Naive thymus-derived CD4-positive, alpha-beta T cell (primary cell): ENCODE data around the gene GRM7. TPM values are rescaled to one million over a fixed set of nuclear protein-coding genes. Genes with fewer than 3 reads are reported as not detected.

Experiments
- ATAC-seq: fragments of 150-1000 bp; cut with Tn5 transposase; 2 replicates; pipeline ENCODE4 v1.10.0; 2021; ENCODE audit warnings: mild to moderate bottlenecking, moderate library complexity
- CTCF ChIA-PET: fragments of 350-600 bp; sonication (Branson Sonifier 250); formaldehyde crosslinking; loops from one replicate; lab custom pipeline; 2021; ENCODE audit warnings: antibody characterized with exemption; lab: Charles Lee
- POLR2A ChIA-PET: fragments of 350-600 bp; sonication (Branson Sonifier 250); formaldehyde crosslinking; loops from one replicate; lab custom pipeline; 2021; ENCODE audit warnings: antibody characterized with exemption, inconsistent platforms; lab: Charles Lee
- DNase-seq, 9 donors: peaks; one replicate each; pipeline versions ENCODE4 v3.0.0 to v3.0.0-alpha.2; 2020 to 2022; ENCODE audit warnings: mixed read lengths in 1 of 9
- H3K27ac ChIP-seq: one replicate; pipeline ENCODE4 v1.7.0; 2013; ENCODE audit warnings: mild to moderate bottlenecking, low read depth, low read length, moderate library complexity
- H3K27me3 ChIP-seq, 2 donors: one replicate each; pipeline ENCODE4 v1.7.0; 2013; ENCODE audit warnings: low read length in 2 of 2, mild to moderate bottlenecking in 2 of 2, moderate library complexity in 2 of 2; ENCODE audit not compliant: control insufficient read depth in 2 of 2, insufficient read depth in 2 of 2
- H3K36me3 ChIP-seq, 3 experiments: 1 replicate in 2 of 3; 2 replicates in 1 of 3; pipeline ENCODE4 v1.7.0; 2013; ENCODE audit warnings: low read length in 3 of 3, mild to moderate bottlenecking in 3 of 3, moderate library complexity in 1 of 3; ENCODE audit not compliant: insufficient read depth in 3 of 3, control insufficient read depth in 2 of 3
- H3K4me1 ChIP-seq, 2 donors: one replicate each; pipeline ENCODE4 v1.7.0; 2013; ENCODE audit warnings: low read length in 2 of 2, mild to moderate bottlenecking in 2 of 2, moderate library complexity in 1 of 2; ENCODE audit not compliant: control insufficient read depth in 2 of 2, insufficient read depth in 2 of 2
- H3K4me3 ChIP-seq: 2 replicates; pipeline ENCODE4 v1.7.0; 2013; ENCODE audit warnings: mild to moderate bottlenecking, low read length
- H3K9me3 ChIP-seq, 3 experiments: 1 replicate in 2 of 3; 2 replicates in 1 of 3; pipeline ENCODE4 v1.7.0; 2013; ENCODE audit warnings: low read length in 3 of 3; ENCODE audit not compliant: control insufficient read depth in 2 of 3
- H3K27ac Mint-ChIP-seq, 9 donors: one replicate each; pipeline ENCODE4 v1.8.0; 2020 to 2022; ENCODE audit warnings: mixed read lengths in 9 of 9, mild to moderate bottlenecking in 8 of 9, moderate library complexity in 5 of 9, inconsistent platforms in 2 of 9
- H3K27me3 Mint-ChIP-seq, 5 donors: one replicate each; pipeline ENCODE4 v1.8.0; 2021 to 2022; ENCODE audit warnings: mixed read lengths in 5 of 5, mild to moderate bottlenecking in 1 of 5
- H3K36me3 Mint-ChIP-seq, 5 donors: one replicate each; pipeline ENCODE4 v1.8.0; 2020 to 2022; ENCODE audit warnings: mixed read lengths in 5 of 5, mild to moderate bottlenecking in 3 of 5, inconsistent platforms in 1 of 5
- H3K4me1 Mint-ChIP-seq, 7 donors: one replicate each; pipeline ENCODE4 v1.8.0; 2020 to 2022; ENCODE audit warnings: mixed read lengths in 7 of 7, mild to moderate bottlenecking in 3 of 7, inconsistent platforms in 1 of 7
- H3K4me3 Mint-ChIP-seq, 10 donors: one replicate each; pipeline ENCODE4 v1.8.0; 2020 to 2022; ENCODE audit warnings: mild to moderate bottlenecking in 10 of 10, mixed read lengths in 10 of 10, moderate library complexity in 6 of 10, inconsistent platforms in 2 of 10
- H3K9me3 Mint-ChIP-seq, 11 donors: one replicate each; pipeline ENCODE4 v1.8.0; 2020 to 2022; ENCODE audit warnings: mixed read lengths in 11 of 11, mild to moderate bottlenecking in 4 of 11, inconsistent platforms in 1 of 11, moderate library complexity in 1 of 11
- intact Hi-C, 2 donors: fragments of 100-400 bp; cut with micrococcal nuclease; formaldehyde crosslinking; loops; one replicate each; pipeline ENCODE4 v1.15.1; 2023
- polyA plus RNA-seq, 2 donors: library from polyadenylated mRNA; unstranded; fragments of 300-500 nt; fragmentation: Illumina TruSeq; gene quantifications; one replicate each; pipeline ENCODE4 v1.2.3, GENCODE V29; 2021
- total RNA-seq, 6 experiments: library from RNA in 5 of 6; stranded (reverse) in 5 of 6; gene quantifications; 1 replicate in 5 of 6; 2 replicates in 1 of 6; pipeline ENCODE4 v1.2.3 and lab custom pipeline; 2021 to 2026

GRM7 gene
- total and polyA plus RNA-seq, 7 experiments from 2014 or later, result not detected

DNA sequence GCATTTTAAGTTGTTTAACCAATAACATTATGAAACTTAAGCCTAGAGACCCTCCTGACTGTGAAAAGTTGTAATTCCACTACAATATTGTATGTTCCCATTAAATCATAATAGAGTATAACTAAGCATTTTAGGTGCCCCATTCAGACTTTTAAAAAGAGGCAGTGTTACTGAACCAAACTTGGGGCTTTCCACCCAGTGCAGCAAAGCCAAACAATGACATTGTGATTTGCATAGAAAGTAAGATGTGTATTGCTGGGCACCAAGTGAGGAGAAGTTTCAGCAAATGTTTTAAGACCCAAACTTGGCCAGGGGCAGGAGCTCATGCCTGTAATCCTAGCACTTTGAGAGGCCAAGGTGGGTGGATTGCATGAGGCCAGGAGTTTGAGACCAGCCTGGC, 706.2 kb downstream of the GRM7 start:
- CTCF ChIA-PET, result no interaction called here
- H3K9me3 ChIP-seq, result no peaks in the 10 kb centered on the region
- no peak overlapping the region for H3K27ac ChIP-seq
- no peaks in the 10 kb centered on the region for H3K36me3 ChIP-seq
- no peak for DNase-seq
- intact Hi-C loops, result no loop called here
- no peaks in the 10 kb centered on the region for H3K4me1 ChIP-seq
- H3K27me3 ChIP-seq, result no peaks in the 10 kb centered on the region
- ATAC-seq, result no peak
- H3K36me3 Mint-ChIP-seq, result peaks cover 0 to 4% (median 0%) of the 10 kb centered on the region in 5 donors
- POLR2A ChIA-PET, result no interaction called here
- H3K27ac Mint-ChIP-seq, result no peak overlapping the region
- no peak overlapping the region for H3K4me3 Mint-ChIP-seq
- H3K27me3 Mint-ChIP-seq, result peaks cover 0 to 12% (median 4%) of the 10 kb centered on the region in 5 donors
- H3K4me3 ChIP-seq, result no peak overlapping the region
- no peaks in the 10 kb centered on the region for H3K4me1 Mint-ChIP-seq
- H3K9me3 Mint-ChIP-seq, result peaks cover 4 to 25% (median 13%) of the 10 kb centered on the region in 11 donors

DNA sequence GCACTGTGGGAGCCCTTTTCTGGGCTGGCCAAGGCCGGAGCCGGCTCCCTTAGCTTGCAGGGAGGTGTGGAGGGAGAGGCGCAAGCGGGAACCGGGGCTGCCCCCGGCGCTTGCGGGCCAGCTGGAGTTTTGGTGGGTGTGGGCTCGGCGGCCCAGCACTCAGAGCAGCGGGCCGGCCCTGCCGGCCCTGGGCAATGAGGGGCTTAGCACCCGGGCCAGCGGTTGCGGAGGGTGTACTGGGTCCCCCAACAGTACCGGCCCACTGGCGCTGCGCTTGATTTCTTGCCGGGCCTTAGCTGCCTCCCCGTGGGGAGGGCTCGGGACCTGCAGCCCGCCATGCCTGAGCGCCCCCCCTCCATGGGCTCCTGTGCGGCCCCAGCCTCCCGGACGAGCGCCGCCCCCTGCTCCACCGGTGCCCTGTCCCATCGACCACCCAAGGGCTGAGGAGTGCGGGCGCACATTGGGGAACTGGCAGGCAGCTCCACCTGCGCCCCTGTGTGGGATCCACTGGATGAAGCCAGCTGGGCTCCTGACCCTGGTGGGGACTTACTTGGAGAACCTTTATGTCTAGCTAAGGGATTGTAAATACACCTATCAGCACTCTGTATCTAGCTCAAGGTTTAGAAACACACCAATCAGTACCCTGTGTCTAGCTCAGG, 707.7 kb downstream of the GRM7 start:
- CTCF ChIA-PET, result no interaction called here
- POLR2A ChIA-PET, result no interaction called here

DNA sequence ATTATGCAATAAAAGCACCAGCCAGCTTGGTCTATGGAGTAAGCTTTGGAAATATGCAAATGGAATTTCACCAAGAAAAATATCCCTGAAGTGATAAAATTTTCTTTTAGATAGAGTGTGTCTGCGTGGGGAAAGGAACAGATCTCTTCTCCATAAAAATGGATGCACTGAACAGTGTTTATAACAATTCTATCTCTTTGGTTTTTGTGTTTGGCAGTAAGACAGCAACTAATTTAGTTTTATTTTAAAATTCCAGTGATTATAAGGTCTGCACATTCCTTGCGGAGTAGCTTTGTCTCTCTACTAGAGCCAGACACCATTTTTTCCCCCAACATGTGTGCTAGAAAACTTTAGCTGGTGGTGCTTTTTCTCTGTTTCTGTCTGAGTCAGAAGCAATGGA, 712.4 kb downstream of the GRM7 start:
- no peaks in the 10 kb centered on the region for H3K9me3 ChIP-seq
- no peaks in the 10 kb centered on the region for H3K36me3 ChIP-seq
- H3K9me3 Mint-ChIP-seq, result peaks cover 2 to 20% (median 12%) of the 10 kb centered on the region in 11 donors
- no peak overlapping the region for H3K4me3 ChIP-seq
- H3K4me1 Mint-ChIP-seq, result no peaks in the 10 kb centered on the region
- H3K27ac Mint-ChIP-seq, result no peak overlapping the region
- ChIA-PET CTCF (no interaction called here), POLR2A (no interaction called here)
- no peak for ATAC-seq
- no peak overlapping the region for H3K27ac ChIP-seq
- DNase-seq, result no peak
- no peaks in the 10 kb centered on the region for H3K4me1 ChIP-seq
- H3K4me3 Mint-ChIP-seq, result no peak overlapping the region
- H3K27me3 Mint-ChIP-seq, result peaks cover 0 to 7% (median 3%) of the 10 kb centered on the region in 5 donors
- peaks cover 0 to 4% (median 0%) of the 10 kb centered on the region in 5 donors for H3K36me3 Mint-ChIP-seq
- H3K27me3 ChIP-seq, result no peaks in the 10 kb centered on the region
- intact Hi-C loops, result no loop called here

More for the DNA sequence above, 707.7 kb downstream of the GRM7 start:
- H3K9me3 ChIP-seq, result no peaks in the 10 kb centered on the region
- H3K4me3 ChIP-seq, result no peak overlapping the region
- ATAC-seq, result no peak
- Mint-ChIP-seq H3K27me3 (peaks cover 0 to 12% (median 0%) of the 10 kb centered on the region in 5 donors), H3K36me3 (peaks cover 0 to 4% (median 0%) of the 10 kb centered on the region in 5 donors), H3K27ac (no peak overlapping the region), H3K9me3 (peaks cover 4 to 25% (median 13%) of the 10 kb centered on the region in 11 donors), H3K4me1 (no peaks in the 10 kb centered on the region), H3K4me3 (no peak overlapping the region)
- intact Hi-C loops, result no loop called here
- H3K27me3 ChIP-seq, result no peaks in the 10 kb centered on the region
- no peaks in the 10 kb centered on the region for H3K36me3 ChIP-seq
- no peaks in the 10 kb centered on the region for H3K4me1 ChIP-seq
- no peak for DNase-seq
- H3K27ac ChIP-seq, result no peak overlapping the region

DNA sequence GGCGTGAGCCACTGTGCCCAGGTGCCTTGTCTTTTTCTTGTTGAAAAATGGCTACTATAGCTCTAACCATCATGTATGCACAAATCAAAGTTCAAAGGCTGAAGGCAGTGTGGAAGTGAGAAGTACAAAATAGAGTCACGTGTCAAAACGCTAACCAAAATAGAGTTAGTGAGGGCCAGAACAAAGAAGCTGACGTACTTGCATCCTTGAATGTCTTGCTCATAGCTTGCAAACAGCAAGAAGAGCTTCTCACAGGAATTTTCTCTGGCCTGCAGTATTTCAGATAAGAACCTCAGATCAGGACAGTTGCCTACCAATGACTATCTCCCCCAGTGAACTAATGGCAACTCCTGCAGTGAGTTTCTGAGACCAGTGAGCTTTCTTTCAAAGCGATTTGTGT, 713.5 kb downstream of the GRM7 start:
- Histone ChIP-seq H3K27me3 (no peaks in the 10 kb centered on the region), H3K4me3 (no peak overlapping the region), H3K4me1 (no peaks in the 10 kb centered on the region), H3K36me3 (no peaks in the 10 kb centered on the region), H3K27ac (no peak overlapping the region), H3K9me3 (no peaks in the 10 kb centered on the region)
- peaks cover 0 to 4% (median 0%) of the 10 kb centered on the region in 5 donors for H3K36me3 Mint-ChIP-seq
- DNase-seq, result no peak
- no peak overlapping the region for H3K27ac Mint-ChIP-seq
- intact Hi-C loops, result no loop called here
- ChIA-PET POLR2A (no interaction called here), CTCF (no interaction called here)
- peaks cover 0 to 7% (median 3%) of the 10 kb centered on the region in 5 donors for H3K27me3 Mint-ChIP-seq
- no peak for ATAC-seq
- no peak overlapping the region for H3K4me3 Mint-ChIP-seq
- no peaks in the 10 kb centered on the region for H3K4me1 Mint-ChIP-seq
- H3K9me3 Mint-ChIP-seq, result peaks cover 2 to 20% (median 11%) of the 10 kb centered on the region in 11 donors

DNA sequence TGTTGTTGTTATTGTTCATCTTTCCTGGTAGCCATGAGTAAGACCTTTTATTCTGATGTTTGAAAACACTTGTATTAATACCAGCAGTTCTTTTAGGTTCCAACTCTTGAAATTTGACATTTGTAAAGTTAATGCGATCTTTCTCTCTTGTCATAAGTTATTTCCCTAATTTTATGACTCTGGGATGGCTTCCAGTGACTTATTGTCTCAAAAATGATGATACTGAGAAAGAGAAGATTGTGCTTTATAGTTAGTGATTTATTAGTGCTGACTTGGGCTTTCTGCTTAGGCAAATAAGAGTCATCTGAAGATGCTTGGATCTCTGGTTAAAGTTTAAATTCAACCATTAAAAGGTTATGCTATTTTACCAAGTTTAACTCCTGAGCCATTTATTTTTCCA, 715.2 kb downstream of the GRM7 start:
- no peak overlapping the region for H3K4me3 ChIP-seq
- ATAC-seq (no peak), DNase-seq (no peak)
- H3K27ac Mint-ChIP-seq, result no peak overlapping the region
- H3K4me1 Mint-ChIP-seq, result no peaks in the 10 kb centered on the region
- H3K4me1 ChIP-seq, result no peaks in the 10 kb centered on the region
- H3K9me3 ChIP-seq, result no peaks in the 10 kb centered on the region
- H3K36me3 Mint-ChIP-seq, result peaks cover 0 to 4% (median 0%) of the 10 kb centered on the region in 5 donors
- ChIA-PET POLR2A (no interaction called here), CTCF (no interaction called here)
- H3K9me3 Mint-ChIP-seq, result peaks cover 0 to 10% (median 6%) of the 10 kb centered on the region in 11 donors
- no peaks in the 10 kb centered on the region for H3K36me3 ChIP-seq
- no peaks in the 10 kb centered on the region for H3K27me3 ChIP-seq
- H3K27me3 Mint-ChIP-seq, result peaks cover 0 to 7% (median 0%) of the 10 kb centered on the region in 5 donors
- intact Hi-C loops, result no loop called here
- H3K27ac ChIP-seq, result no peak overlapping the region
- no peak overlapping the region for H3K4me3 Mint-ChIP-seq

DNA sequence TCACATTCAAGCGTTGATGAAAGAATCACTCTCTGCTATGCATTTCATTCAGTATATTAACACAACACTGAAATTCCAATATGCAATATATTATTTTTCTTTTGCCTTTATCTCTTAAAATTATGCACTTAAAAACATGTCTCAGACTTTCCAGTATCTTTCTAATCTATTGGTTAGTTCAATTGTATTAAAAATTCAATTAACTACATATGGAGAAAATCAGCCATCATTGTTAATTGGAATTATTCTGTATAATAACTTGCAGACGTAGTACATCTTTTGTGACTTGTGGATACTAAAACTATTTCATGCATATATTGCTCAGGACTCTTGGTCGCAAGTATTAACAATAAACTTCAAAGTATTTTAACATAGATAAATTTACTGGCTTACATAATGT, 715.6 kb downstream of the GRM7 start:
- no peak for ATAC-seq
- Mint-ChIP-seq H3K4me3 (no peak overlapping the region), H3K36me3 (peaks cover 0 to 2% (median 0%) of the 10 kb centered on the region in 5 donors), H3K27me3 (peaks cover 0 to 7% (median 0%) of the 10 kb centered on the region in 5 donors), H3K4me1 (no peaks in the 10 kb centered on the region), H3K9me3 (peaks cover 0 to 6% (median 2%) of the 10 kb centered on the region in 11 donors), H3K27ac (no peak overlapping the region)
- ChIA-PET POLR2A (no interaction called here), CTCF (no interaction called here)
- no peak overlapping the region for H3K27ac ChIP-seq
- no peaks in the 10 kb centered on the region for H3K4me1 ChIP-seq
- intact Hi-C loops, result no loop called here
- H3K36me3 ChIP-seq, result no peaks in the 10 kb centered on the region
- no peak overlapping the region for H3K4me3 ChIP-seq
- no peaks in the 10 kb centered on the region for H3K9me3 ChIP-seq
- no peak for DNase-seq
- no peaks in the 10 kb centered on the region for H3K27me3 ChIP-seq

DNA sequence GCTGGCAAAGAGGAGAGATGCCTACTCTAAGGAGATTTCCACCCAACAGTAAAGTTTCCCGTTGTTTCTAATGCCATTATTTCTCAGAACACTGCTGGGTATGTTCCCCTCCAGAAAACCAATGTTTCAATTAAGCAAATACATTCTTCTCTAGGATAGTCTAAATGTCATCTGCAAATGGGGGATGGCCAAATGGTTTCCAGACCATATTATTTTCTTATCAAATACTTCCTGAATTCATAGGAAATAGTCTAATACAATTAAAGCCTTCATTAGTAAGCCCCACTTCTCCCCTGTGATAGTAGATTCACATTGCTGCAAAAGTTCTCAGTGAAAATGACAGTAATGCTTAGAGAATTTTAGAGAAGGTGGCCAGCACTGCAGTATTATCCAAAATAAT, 716.6 kb downstream of the GRM7 start:
- H3K27me3 ChIP-seq, result no peaks in the 10 kb centered on the region
- no peaks in the 10 kb centered on the region for H3K9me3 ChIP-seq
- Mint-ChIP-seq H3K9me3 (peaks cover 0 to 4% (median 0%) of the 10 kb centered on the region in 11 donors), H3K27ac (no peak overlapping the region), H3K4me1 (no peaks in the 10 kb centered on the region), H3K27me3 (peaks cover 0 to 7% (median 0%) of the 10 kb centered on the region in 5 donors), H3K36me3 (no peaks in the 10 kb centered on the region), H3K4me3 (no peak overlapping the region)
- no peak for ATAC-seq
- H3K36me3 ChIP-seq, result no peaks in the 10 kb centered on the region
- intact Hi-C loops, result no loop called here
- H3K4me1 ChIP-seq, result no peaks in the 10 kb centered on the region
- no peak overlapping the region for H3K27ac ChIP-seq
- CTCF ChIA-PET, result no interaction called here
- H3K4me3 ChIP-seq, result no peak overlapping the region
- no peak for DNase-seq
- POLR2A ChIA-PET, result no interaction called here
